GM12892 (cell line): ENCODE measurements around the gene IFNLR1.

Source experiments
- POLR2A ChIP-seq: IDR thresholded peaks from 2 replicates; pipeline ENCODE4 v1.6.1; 2011; ENCODE audit warnings: low read depth, low read length, control low read depth
- POLR2AphosphoS5 ChIP-seq: IDR thresholded peaks from 2 replicates; pipeline ENCODE4 v1.6.1; 2011; ENCODE audit warnings: low read depth, low read length, control low read depth
- TAF1 ChIP-seq: IDR thresholded peaks from 2 replicates; pipeline ENCODE4 v1.6.1; 2011; ENCODE audit warnings: low read depth, mild to moderate bottlenecking, control low read depth, low read length, borderline replicate concordance

DNA sequence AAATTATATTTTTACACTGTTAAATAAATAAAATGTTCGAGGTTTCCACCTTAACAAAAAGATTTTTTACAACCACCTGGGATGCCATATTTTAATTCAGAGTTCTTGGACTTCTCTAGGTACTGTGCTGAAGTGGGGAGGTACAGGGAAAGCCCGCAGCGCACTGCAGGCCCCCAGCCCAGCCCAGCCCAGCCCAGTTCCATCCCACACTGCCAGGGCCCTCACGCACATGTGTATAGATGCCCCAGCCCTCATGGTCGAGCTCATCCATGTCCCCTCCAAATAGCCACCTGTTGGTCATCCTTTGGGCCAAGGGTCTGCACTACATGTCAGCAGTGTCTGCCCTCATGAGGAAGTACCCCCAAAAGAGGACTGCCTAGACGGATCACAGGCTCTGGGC, 63.5 kb downstream of the IFNLR1 start:
- TF ChIP-seq POLR2A, result no peak
- TF ChIP-seq POLR2AphosphoS5, result no peak
- TF ChIP-seq TAF1, result no peak
